T-helper 2 cell treated with Interferon-gamma antibody and Interleukin-4, amounts not matched to agents 5 μg/mL and 100 μg/mL, for 36 hours (primary cell): Measurements from ENCODE around the gene SLC7A6.

Experiments
- DNase-seq: peaks from one replicate; pipeline ENCODE4 v3.0.0; 2021; ENCODE audit warnings: low spot score
- H3K27ac Mint-ChIP-seq: one replicate; pipeline ENCODE4 v1.8.0; 2021; ENCODE audit warnings: mild to moderate bottlenecking, mixed read lengths
- H3K27me3 Mint-ChIP-seq: one replicate; pipeline ENCODE4 v1.8.0; 2021; ENCODE audit warnings: low read depth, mixed read lengths
- H3K36me3 Mint-ChIP-seq: one replicate; pipeline ENCODE4 v1.8.0; 2021; ENCODE audit warnings: low read depth, mixed read lengths
- H3K4me1 Mint-ChIP-seq: one replicate; pipeline ENCODE4 v1.8.0; 2021; ENCODE audit warnings: low read depth, mixed read lengths
- H3K4me3 Mint-ChIP-seq: one replicate; pipeline ENCODE4 v1.8.0; 2022; ENCODE audit warnings: mild to moderate bottlenecking, moderate library complexity, mixed read lengths
- H3K9me3 Mint-ChIP-seq: one replicate; pipeline ENCODE4 v1.8.0; 2021; ENCODE audit warnings: mixed read lengths

Gene SLC7A6

DNA sequence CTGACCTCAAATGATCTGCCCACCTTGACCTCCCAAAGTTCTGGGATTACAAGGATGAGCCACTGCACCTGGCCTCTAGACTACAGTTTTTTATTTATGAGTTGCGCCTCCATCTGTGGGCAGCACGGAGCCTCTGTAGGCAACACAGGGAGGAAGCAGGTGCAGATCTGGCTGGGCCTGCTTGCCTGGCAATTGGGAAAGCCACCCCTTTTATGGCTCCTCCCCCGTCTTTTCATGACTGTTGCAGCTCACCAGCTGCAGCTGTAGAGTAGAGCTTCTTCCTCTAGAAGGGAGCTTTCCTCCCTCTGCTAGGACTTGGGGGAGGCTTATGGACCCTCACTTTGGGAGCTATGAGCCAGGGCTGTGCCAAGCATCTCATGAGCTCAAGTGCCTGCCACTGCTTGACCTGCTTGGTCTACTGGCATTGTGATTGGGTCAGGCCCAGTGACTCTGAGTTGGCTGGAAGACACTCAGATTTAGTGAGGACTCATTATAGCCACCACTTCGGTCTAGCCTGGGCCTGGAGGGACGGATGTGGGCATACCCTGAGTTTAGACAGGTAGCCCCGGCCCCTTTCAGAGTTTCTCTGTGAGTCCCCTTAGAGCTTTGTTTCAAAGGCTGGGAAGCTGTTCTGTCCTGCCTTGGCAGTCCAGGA, 6.9 kb upstream of the SLC7A6 start:
- DNase-seq: no peak
- no peak overlapping the region for H3K4me3 Mint-ChIP-seq
- no peaks in the 10 kb centered on the region for H3K9me3 Mint-ChIP-seq
- H3K27ac Mint-ChIP-seq: peak overlapping the region; percentile 2
- peaks cover 3% of the 10 kb centered on the region for H3K36me3 Mint-ChIP-seq
- H3K27me3 Mint-ChIP-seq: no peaks in the 10 kb centered on the region
- peaks cover 8% of the 10 kb centered on the region for H3K4me1 Mint-ChIP-seq

DNA sequence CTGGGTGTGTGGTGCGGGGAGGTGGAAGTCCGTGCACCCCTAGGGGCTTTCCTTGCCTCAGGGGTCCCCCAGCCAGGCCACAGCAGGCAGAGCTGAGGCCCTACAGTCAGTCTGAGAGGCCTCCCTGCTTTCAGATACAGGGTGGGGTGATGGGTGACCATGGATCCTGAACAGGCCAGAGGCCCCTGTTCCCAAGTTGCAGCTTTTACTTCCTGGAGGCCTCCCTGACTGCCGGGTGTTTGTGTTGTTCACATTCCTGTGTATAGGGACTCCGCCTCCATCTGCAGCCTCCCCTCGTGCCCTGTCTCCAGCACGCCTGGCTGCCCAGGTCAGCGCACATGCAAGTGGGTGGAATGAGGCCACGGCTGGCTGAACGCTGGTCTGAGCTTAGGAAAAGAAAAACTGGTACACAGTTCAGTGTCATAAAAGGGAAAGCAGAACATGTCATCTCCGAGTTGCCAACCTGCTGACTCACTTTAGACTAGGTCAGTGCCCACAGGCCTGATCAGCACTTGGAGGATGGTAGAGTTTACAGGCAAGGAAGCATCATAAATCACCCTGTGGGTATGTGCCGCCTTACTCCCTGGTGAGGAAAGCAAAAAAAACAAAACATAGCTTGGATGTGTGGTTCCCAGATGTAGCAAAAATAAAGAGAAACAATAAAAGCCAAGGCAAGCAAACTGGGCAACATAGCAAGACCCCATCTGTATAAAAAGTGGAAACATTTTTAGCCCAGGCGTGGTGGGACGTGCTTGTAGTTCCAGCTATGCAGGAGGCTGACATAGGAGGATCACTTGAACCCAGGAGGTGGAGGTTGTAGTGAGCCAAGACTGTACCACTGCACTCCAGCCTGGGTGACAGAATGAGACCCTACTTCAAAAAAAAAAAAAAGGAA, 6.2 kb upstream of the SLC7A6 start:
- Mint-ChIP-seq H3K4me3 (no peak overlapping the region), H3K4me1 (peaks cover 10% of the 10 kb centered on the region), H3K36me3 (peaks cover 3% of the 10 kb centered on the region), H3K27ac (no peak overlapping the region), H3K9me3 (no peaks in the 10 kb centered on the region), H3K27me3 (no peaks in the 10 kb centered on the region)
- DNase-seq: no peak

DNA sequence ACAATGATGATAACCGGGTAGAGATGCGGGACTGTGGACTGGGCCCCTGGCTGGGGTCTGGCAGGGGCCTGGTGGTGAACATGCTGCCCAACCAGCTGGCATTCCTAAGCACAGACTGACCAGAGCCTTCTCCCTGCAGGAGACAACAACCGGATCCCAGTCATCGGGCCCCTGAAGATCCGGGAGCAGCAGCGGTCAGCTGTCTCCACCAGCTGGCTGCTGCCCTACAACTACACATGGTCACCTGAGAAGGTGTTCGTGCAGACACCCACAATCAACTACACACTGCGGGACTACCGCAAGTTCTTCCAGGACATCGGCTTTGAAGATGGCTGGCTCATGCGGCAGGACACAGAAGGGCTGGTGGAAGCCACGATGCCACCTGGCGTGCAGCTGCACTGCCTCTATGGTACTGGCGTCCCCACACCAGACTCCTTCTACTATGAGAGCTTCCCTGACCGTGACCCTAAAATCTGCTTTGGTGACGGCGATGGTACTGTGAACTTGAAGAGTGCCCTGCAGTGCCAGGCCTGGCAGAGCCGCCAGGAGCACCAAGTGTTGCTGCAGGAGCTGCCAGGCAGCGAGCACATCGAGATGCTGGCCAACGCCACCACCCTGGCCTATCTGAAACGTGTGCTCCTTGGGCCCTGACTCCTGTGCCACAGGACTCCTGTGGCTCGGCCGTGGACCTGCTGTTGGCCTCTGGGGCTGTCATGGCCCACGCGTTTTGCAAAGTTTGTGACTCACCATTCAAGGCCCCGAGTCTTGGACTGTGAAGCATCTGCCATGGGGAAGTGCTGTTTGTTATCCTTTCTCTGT, 5.1 kb upstream of the SLC7A6 start:
- Mint-ChIP-seq H3K27ac (no peak overlapping the region), H3K4me1 (peaks cover 18% of the 10 kb centered on the region), H3K9me3 (no peaks in the 10 kb centered on the region), H3K36me3 (peaks cover 3% of the 10 kb centered on the region), H3K27me3 (no peaks in the 10 kb centered on the region), H3K4me3 (no peak overlapping the region)
- no peak for DNase-seq

DNA sequence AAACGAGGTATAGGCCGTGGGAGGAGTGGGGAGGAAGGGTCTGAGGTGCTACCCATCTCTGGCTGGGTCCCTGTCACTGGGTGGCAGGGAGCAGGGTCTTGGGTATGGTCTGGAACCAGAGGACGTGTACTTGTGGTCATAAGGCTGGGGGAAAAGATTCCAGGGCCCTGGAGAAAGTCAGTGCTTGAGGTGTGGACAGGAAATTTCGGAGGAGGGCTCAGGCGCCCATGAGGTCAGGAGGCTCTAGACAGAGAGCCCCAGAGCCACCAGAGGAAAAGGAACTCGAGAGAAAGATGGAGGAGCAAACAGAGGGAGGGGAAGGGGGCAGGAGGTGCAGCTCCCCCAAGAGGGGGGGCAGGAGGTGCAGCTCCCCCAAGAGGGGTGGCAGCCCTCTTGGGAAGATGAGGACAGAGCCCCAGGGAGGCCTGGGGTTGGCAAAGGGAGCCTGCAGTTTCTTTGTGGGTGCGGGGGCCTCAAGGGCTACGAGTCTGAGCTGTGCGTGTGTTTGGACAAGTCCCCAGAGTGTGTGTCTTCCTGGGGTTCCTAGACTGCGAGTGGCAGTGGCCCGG, 683 bp upstream of the SLC7A6 start:
- H3K27me3 Mint-ChIP-seq: no peaks in the 10 kb centered on the region
- no peak for DNase-seq

DNA sequence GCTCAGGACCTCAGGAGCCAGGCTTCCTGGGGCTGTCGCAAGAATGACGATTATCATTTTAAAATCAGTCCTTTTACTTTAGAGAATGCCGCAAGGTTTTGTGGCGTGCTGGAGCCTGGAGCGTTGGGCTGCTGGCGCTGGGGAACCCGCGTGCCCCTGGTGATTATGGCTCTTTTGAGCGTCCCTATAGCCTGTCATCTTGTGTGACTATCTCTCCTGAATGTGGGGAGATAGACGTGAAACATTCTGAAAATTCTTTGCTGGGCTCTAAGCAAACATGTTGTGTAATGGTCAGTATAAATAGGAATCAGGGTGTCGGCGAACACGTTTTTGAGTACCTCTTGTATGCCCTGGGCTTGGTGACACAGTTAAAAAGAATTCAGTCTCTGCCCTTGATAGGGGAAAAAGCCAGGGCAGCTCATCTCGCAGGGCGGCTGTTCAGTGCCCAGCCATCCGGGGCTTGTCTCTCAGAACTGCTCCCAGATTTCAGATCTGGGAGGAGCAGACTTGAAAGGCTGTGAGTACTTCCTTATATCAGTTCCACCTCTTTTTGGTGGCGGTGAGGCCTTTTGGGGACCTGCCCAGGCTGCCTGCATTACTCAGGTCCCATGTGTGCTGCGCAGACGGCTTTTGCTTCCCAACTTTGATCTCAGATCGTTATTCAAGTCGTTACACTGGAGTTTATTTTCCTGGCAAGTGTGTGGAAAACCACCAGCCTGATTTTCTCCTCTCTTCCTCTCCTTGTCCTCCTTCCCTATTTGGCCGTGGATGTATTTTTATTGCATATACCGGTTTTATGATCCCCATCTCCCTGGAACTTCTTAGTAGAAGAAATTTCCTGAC, 973 bp downstream of the SLC7A6 start:
- H3K36me3 Mint-ChIP-seq: peaks cover 17% of the 10 kb centered on the region
- no peaks in the 10 kb centered on the region for H3K27me3 Mint-ChIP-seq
- H3K27ac Mint-ChIP-seq: peak overlapping the region; percentile 97
- peak; percentile 51 for DNase-seq
- H3K4me3 Mint-ChIP-seq: peak overlapping the region; percentile 93
- H3K4me1 Mint-ChIP-seq: peaks cover 52% of the 10 kb centered on the region
- H3K9me3 Mint-ChIP-seq: no peaks in the 10 kb centered on the region

More for the DNA sequence above, 683 bp upstream of the SLC7A6 start:
- Mint-ChIP-seq H3K36me3 (peaks cover 12% of the 10 kb centered on the region), H3K4me1 (peaks cover 39% of the 10 kb centered on the region), H3K9me3 (no peaks in the 10 kb centered on the region), H3K27ac (peak overlapping the region; percentile 97), H3K4me3 (peak overlapping the region; percentile 92)

DNA sequence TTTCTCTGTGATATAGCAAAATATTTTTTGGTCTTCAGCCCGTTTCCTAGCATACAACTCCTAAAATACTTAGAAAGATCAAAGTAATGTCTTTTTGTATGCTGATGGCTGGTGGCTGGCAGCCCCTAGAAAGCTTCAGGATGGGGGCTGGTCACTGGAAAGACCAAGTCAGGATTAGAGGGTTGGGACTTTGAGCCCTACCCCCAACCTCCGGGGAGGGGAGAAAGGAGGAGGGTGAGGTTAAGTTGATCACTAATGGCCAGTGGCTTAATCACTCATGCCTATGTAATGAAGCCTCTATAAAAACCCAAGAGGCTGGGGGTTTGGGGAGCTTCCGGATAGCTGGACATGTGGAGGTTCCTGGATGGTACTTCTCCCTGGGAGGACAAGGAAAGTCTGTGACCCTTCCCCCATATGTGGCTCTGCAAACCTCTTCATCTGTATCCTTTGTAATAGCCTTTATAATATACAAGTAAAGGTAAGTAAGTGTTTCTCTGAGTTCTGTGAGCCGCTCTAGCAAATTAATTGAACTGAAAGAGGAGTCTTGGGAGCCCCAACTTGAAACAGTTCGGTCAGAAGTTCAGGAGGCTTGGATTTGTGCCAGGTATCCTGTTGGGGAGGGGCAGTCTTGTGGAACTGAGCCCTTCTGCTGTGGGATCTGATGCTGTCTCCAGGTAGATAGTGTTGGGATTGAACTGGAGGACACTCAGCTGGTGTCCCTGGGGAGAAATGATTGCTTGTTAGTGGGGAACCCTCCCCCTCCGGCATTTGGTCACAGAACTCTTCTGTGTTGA, 3.5 kb downstream of the SLC7A6 start:
- Mint-ChIP-seq H3K9me3 (no peaks in the 10 kb centered on the region), H3K4me3 (peak overlapping the region; percentile 12), H3K36me3 (peaks cover 25% of the 10 kb centered on the region), H3K27ac (no peak overlapping the region), H3K27me3 (no peaks in the 10 kb centered on the region), H3K4me1 (peaks cover 66% of the 10 kb centered on the region)
- no peak for DNase-seq

DNA sequence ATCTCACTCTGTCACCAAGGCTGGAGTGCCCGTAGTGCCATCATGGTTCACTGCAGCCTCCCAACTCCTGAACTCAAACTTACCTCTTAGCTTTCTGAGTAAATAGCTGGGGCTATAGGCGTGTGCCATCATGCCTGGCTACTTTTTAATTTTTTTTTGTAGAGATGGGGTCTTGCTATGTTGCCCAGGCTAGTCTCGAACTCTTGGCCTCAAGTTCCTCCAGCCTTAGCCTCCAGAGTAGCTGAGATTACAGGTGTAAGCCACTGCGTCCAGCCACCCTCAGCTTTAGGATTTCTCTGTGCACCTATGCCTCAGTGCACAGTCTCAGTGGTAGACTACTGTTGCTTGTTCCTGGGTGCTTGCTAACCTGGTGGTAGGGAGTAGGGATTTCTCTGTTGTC, 5.5 kb downstream of the SLC7A6 start:
- H3K4me3 Mint-ChIP-seq: no peak overlapping the region
- peak overlapping the region; percentile 26 for H3K27ac Mint-ChIP-seq
- H3K27me3 Mint-ChIP-seq: no peaks in the 10 kb centered on the region
- DNase-seq: no peak
- peaks cover 73% of the 10 kb centered on the region for H3K4me1 Mint-ChIP-seq
- peaks cover 41% of the 10 kb centered on the region for H3K36me3 Mint-ChIP-seq
- H3K9me3 Mint-ChIP-seq: no peaks in the 10 kb centered on the region

DNA sequence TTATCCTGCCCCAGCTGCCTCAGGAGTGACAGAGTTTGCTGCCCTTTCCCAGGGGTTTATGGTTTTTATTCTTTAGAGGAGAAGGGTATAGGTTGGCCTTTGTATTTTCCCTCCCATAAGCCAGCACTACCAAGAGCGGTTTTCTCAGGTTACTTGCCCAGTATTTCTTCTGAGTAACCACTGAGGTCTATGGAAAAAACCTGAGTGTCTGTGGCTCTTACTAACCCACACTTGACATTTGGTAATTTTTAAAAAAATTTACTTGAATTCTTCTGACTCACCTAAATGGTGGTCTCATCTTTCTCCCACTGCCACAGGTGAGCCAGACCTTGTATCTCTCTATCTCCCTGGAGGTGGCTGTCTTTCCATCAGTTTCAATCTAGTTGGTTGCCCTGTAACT, 6.0 kb downstream of the SLC7A6 start:
- DNase-seq: no peak
- H3K36me3 Mint-ChIP-seq: peaks cover 42% of the 10 kb centered on the region
- no peak overlapping the region for H3K4me3 Mint-ChIP-seq
- H3K4me1 Mint-ChIP-seq: peaks cover 75% of the 10 kb centered on the region
- H3K9me3 Mint-ChIP-seq: no peaks in the 10 kb centered on the region
- H3K27ac Mint-ChIP-seq: peak overlapping the region; percentile 26
- H3K27me3 Mint-ChIP-seq: no peaks in the 10 kb centered on the region

DNA sequence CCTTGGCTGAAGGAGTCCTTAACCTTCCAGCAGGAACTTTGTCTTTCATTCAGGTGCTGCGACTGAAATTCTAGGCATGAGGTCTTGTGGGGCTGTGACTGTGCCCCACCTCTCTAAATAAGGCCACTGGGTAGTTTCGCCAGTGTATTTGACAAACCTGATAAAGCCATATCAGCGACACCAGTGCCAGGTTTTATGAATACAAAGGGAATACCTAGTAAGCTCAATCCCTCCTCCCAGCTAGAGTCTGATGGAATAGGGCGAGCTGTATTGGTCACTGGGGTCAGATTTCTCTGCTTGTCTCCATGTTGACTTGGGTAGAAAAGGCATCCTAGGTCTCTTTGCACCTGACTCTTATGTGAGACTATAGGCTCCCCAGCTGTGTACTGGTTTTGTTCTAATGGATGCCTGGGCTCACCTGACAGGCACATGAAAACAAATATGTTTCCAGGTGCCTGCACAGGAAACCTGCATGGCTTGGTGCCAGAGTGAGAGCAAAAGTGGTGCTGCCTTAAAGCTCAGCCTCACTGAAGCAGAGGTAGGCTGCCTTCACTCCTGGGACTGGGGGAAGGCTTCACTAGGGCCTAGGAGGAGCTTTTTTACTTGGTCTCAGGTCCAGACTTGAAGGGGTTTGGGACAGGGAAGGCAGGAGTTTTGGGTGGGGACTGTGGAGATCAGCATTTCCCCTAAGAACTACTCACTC, 8.3 kb downstream of the SLC7A6 start:
- Mint-ChIP-seq H3K27me3 (no peaks in the 10 kb centered on the region), H3K27ac (peak overlapping the region; percentile 86), H3K36me3 (peaks cover 45% of the 10 kb centered on the region), H3K9me3 (no peaks in the 10 kb centered on the region), H3K4me1 (peaks cover 77% of the 10 kb centered on the region), H3K4me3 (peak overlapping the region; percentile 81)
- DNase-seq: no peak

DNA sequence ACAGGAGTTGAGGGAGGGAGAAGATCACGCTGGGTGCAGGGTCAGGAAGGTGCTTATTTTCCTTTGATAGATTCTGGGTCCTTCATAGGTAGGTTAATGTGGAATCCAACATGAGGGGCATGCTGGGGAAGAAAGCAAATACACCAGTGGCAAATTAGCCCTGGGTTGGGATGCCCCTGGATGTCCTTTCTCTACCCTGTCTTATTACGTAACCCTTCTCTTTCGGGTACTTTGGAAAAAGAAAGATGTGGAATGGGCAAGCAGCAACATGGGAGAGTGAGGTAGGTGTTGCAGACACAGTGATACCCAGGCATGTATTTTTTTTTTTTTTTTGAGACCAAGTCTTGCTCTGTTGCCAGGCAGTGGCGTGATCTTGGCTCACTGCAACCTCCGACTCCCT, 9.1 kb downstream of the SLC7A6 start:
- Mint-ChIP-seq H3K9me3 (no peaks in the 10 kb centered on the region), H3K36me3 (peaks cover 45% of the 10 kb centered on the region), H3K27ac (peak overlapping the region; percentile 86), H3K27me3 (no peaks in the 10 kb centered on the region), H3K4me1 (peaks cover 71% of the 10 kb centered on the region), H3K4me3 (peak overlapping the region; percentile 81)
- DNase-seq: no peak

DNA sequence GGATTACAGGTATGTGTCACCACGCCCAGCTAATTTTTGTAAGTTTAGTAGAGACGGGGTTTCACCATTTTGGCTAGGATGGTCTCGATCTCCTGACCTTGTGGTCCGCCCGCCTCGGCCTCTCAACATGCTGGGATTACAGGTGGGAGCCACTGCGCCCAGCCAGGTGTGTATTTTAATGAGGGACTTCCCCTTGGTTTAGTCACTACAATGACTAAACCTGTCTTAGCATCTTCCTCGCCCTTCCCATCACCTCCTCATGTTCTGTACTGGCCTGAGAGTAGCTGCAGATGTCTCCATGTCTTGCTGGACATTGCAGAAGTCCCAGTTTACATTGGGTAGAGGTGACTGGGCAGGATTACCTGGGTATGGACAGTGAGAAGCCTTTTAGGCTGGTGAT, 9.6 kb downstream of the SLC7A6 start:
- Mint-ChIP-seq H3K4me1 (peaks cover 71% of the 10 kb centered on the region), H3K27me3 (no peaks in the 10 kb centered on the region), H3K4me3 (peak overlapping the region; percentile 5)

DNA sequence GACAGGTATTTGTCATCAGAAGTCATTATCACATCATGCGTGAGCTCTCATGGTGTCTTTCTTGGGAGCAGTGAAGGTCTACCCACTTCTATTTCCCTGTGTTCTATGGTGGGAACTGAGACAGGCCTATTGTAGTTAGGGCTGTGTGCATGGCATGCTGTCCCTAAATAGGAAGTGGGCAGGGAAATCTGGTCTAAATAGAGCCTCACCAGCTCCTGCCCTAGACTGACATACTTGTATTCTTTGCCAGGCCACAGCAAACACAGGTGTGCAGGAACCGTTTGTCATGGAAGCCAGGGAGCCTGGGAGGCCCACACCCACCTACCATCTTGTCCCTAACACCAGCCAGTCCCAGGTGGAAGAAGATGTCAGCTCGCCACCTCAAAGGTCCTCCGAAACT, 10.1 kb downstream of the SLC7A6 start:
- Mint-ChIP-seq H3K4me3 (peak overlapping the region; percentile 21), H3K27me3 (no peaks in the 10 kb centered on the region), H3K27ac (peak overlapping the region; percentile 79), H3K4me1 (peaks cover 66% of the 10 kb centered on the region), H3K36me3 (peaks cover 43% of the 10 kb centered on the region), H3K9me3 (no peaks in the 10 kb centered on the region)
- DNase-seq: no peak

More for the DNA sequence above, 9.6 kb downstream of the SLC7A6 start:
- no peaks in the 10 kb centered on the region for H3K9me3 Mint-ChIP-seq
- no peak for DNase-seq
- H3K27ac Mint-ChIP-seq: peak overlapping the region; percentile 79
- peaks cover 45% of the 10 kb centered on the region for H3K36me3 Mint-ChIP-seq
